Activated gamma-delta T cell treated with Interleukin-2 at 50 U/mL for 16 hours (primary cell): Measurements from ENCODE around the gene CIBAR2.
A peak's percentile ranks its signal among the peaks of the same experiment; 100 is the strongest.
"Not testable (repeated sequence)": the region's sequence is repeated elsewhere in the genome, so short reads cannot be mapped to it uniquely, and the experiment has no call there.

Source experiments
- DNase-seq: peaks from one replicate; pipeline ENCODE4 v3.0.0-alpha.2; 2020

Gene CIBAR2

GRCh38 chr16:85127379-85127723 lies 15.1 kb upstream of the CIBAR2 start:
- no peak for DNase-seq

DNA sequence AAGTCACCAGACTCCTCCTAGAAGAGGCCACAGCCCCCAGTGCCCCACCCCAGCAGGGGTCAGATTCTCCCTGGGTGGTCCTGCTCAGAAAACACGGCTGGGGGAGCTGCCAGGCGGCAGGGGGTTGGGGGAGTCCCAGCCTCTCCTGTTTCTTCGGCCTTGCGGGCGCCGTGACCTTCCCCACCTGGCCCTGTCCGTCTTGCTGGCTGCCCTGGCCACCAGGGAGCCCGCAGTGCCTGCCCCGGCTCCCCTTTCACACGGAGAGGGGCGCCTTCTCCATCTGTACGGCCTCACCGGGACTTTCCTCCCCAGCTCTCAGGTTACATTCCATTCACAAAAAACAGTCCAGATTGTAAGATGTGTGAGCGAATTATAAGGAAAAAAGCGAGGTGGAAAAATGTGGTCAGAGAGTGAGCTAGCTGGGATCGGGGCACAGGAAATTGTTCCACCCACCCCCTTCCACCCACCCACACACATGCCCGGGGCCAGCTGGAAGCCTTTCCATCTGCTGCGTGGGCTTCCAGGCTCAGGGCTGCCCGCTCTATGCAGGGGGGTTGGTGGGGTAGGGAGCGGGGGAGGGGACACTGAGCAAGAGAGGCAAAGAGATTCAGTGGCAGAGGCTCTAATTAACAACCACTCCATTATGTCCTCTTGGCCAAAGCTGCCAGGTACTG lies 14.6 kb upstream of the CIBAR2 start:
- no peak for DNase-seq

GRCh38 chr16:85126394-85126704 lies 14.1 kb upstream of the CIBAR2 start:
- DNase-seq = no peak

DNA sequence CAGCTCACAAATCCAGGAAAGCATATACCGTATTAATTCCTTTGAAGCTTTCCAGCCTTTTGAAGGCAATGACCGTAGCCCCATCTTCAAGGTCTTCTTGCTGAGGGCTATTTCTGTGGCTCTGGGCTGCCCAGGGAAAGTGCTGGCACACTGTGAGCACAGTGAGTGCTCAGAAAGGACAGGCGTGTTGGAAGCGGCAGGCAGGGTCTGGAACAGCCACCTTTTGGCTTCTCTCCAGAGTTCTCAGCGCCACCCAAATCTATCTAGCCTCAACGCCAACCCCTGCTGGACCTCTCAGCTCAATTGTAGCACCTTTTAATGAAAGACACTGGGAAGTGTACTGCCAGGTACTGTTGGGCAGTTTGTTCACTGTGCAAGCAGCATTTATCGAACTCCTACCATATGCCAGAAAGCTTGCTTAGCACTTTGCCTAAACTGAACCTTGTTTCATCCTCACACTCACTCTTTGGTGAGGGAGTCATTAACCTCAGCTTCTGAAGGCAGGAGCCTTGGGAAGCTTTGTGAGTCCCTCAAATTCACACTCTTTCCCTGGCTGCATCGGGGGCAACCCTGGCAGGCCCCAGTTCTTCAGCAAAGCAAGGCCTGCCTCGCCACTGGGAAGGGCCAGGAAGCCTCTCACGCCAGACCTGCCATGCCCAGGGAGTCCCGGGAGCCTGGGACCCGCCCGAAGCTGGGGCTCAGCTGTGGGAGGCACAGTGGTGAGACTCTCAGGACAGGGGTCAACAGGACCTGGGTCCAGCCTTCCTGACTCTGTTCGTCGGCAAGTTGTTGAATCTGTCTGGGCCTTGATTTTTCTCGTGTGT lies 13.5 kb upstream of the CIBAR2 start:
- DNase-seq = no peak

DNA sequence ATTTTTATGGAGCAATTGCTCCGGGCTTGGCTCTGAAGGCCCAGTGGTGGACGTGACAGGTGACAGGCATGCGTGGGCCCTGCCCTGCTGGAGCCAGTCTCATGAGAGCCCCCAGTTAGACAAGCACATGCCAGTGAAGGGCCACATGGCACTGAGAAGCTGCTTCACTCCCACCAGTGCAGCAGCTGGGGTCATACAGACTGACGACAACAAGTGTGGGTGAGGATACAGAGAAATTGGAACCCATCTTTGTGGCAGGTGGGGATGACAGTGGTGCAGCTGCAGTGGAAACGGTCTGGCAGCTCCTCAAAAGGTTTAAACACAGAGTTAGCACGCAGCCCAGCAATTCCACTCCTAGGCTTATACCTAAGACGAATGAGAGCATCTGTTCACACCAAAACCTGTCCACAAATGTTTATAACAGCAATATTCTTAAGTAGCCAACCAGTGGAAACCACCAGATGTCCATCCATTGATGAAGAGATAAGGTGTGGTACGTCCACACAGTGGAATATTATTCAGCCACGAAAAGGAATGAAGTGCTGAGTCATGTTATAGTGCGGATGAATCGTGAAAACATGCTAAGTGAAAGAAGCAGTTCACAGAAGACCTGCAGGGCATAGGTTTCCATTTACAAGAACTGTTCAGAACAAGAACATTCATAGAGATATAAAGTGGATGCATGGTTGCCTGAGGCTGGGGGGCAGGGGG lies 12.5 kb upstream of the CIBAR2 start:
- DNase-seq = no peak

DNA sequence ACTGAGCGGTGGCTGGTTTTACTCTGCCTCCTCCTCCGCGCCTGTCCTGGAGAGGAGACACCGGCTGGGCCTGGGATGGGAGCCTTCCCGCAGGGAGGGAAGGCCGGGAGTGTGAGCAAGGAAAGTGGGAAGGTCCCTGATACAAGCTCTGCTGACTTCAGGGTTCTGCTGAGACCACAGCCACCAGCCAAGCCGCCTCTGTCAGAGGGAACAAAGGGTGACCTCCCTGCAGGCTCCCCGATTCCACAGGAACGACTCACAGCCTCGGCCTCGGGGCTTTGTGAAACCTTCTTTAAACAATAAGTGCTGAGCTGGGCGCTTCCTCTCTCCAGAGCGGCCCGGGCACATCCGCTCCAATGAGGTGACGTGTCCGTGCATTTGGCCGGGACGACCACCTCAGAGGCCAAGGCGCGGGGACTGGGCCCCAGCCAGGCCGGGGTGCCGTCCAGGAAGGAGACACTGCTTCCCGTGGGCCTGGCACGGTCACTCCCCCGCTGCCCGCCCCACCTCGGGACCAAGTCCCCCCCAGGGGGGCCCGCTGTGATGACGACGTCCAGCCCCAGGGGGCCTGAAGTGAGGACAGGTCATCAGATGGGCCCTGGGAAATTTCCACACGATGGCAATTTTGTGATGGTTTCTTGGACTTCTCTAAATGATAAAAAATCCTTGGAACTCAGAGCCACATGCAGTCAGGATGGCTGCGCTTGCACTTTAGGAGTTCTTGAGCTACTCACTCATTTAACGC lies 11.8 kb upstream of the CIBAR2 start:
- DNase-seq = no peak

- DNase-seq = not testable (repeated sequence)
Measured at GRCh38 chr16:85123441-85123840, 11.2 kb upstream of the CIBAR2 start.

- no peak for DNase-seq
Measured at GRCh38 chr16:85120006-85120340, 7.7 kb upstream of the CIBAR2 start.

DNA sequence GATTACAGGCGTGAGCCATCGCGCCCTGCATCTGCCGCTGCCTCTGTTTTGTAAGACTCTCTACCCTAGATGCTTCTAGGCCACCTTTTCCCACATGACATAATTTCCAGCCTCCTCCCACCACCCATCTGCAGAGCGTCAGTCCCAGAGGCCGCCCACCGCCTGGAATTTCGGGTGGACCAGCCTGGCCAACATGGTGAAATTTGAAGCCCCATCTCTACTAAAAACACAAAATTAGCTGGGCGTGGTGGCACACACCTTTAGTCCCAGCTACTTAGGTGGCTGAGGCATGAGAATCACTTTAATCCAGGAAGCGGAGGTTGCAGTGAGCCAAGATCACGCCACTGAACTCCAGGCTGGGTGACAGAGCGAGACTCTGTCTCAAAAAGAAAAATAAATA lies 5.1 kb upstream of the CIBAR2 start:
- DNase-seq = no peak

GRCh38 chr16:85114909-85115567 lies 2.8 kb upstream of the CIBAR2 start:
- peak; percentile 80 for DNase-seq

DNA sequence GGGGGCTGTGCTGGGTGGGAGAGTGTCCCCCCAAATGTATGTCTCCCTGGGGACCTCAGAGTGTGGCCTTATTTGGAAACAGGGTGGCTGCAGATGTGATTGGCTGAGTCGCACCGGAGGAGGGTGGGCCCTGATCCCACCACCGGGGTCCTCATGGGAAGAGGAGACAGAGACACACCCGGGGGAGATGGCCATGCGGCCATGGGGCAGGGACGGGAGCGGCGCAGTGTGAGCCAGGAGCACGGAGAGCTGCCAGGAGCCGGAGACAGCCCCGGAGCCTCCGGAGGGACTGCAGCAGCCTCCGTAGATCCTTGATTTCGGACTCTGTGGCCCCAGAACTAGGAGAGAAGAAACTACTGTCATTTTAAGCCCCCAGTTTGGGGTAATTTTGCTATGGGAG lies 1.6 kb upstream of the CIBAR2 start:
- DNase-seq = no peak

DNA sequence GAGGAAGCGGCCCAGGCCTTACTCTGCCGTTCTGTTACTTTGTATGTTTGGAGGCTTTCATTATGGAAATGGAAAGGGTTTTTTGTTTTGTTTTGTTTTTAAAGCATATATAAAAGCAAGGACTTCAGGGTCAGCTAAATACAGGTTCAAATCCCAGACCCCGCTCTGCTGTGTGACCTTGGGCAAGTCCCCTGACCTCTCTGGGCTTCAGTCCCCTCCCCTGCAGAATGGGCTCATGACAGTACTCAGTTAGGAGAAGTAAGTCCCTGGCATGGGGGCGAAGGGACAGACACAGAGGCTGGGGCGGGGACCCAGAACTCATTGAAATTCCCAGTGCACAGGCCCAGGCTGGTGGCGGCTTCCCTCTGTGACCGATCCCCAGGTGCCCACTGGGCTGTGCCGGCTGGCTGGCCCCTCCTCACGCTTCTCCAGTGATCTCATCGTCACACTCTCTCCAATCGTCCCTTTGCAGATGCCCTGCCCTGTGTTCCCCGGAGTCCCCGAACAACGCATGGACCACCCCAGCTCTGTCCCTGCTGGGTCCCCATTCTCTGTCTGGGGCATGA lies 979 bp upstream of the CIBAR2 start:
- DNase-seq = no peak

DNA sequence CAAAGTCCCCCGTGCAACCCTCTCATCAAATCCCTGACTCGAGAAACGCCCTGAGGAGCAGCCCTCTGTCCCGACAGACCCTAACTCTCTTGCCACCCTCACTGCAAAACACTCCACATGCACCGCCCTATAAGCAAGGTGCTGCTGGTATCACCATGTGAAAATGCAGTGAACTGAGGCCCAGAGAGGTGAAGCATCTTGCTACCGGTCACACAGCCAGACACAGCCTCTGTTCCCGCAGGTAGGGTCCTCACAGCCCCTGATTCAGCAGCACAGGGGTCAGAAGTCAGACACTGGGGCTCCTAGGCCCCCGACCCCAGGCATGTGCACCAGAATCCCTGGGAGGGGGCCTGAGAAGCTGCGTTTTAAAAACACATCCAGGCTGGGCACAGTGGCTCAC lies 1.1 kb downstream of the CIBAR2 start:
- no peak for DNase-seq

- no peak for DNase-seq
Measured at GRCh38 chr16:85110105-85110504, 2.2 kb downstream of the CIBAR2 start.

DNA sequence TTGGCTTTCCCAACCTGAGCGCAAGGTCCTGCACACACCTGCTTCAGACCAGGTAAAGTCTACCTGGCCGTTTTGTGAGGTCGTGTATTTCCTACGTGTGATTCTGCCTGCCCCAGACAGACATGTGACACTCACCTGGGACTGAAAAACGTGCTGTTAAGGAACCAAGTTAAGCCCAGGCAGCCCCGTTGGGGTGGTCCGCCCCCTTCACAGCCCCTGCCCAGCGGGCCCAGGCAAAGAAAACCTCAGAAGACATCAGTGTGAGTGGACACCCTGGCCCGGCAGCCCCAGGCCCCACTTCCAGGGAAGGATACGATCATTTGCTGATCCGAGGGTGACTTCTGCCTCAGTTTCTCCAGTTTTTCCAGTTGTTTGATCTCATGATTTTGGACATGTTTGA lies 4.7 kb downstream of the CIBAR2 start:
- no peak for DNase-seq

GRCh38 chr16:85107083-85107482 lies 5.2 kb downstream of the CIBAR2 start:
- DNase-seq = no peak

DNA sequence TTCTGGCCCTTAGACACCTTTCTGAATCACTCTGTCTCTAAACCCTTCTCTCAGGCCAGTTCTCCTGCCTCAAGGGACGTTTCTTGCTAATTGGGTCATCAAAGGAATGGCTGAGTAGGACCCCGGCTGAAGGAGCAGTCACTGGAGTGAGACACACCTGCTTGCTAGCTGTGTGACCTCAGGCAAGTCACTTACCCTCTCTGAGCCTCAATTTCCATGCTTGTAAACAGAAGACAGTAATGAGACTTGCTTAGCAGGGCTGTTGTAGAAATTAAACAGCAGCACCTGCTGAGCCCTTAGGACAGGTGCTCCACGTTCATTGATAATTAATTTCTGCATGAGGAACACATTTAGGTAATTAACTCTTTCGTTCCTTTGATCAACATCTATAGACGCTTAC lies 6.8 kb downstream of the CIBAR2 start:
- no peak for DNase-seq

DNA sequence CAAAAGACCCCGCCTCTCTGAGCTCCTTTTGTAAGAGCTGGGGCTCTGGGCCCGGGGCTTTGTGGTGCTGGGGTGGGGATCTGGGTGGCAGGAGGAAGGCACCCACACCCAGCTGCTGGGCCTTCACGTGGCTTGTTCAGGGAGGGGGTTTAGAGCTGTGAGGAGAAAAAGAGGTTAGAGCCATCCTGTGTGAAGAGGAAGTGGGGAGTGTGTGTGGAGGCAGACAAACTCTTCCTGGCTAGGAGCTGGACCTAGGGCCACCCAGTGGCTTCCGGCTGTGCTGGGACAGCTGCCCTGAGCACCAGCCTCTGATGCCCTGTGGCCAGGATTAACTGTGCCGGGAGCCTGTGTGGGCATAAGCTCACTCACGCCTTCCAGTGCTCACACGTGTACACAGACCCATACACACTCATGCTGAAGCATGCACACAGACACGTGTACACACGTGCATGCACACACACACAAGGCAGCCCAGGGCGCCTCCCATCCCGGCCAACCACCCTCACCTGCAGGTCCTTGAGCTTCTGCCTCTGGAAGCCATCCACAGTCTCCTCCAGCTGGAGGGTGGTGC lies 7.4 kb downstream of the CIBAR2 start:
- peak; percentile 56 for DNase-seq

- DNase-seq = no peak
Measured at GRCh38 chr16:85104147-85104546, 8.1 kb downstream of the CIBAR2 start.

DNA sequence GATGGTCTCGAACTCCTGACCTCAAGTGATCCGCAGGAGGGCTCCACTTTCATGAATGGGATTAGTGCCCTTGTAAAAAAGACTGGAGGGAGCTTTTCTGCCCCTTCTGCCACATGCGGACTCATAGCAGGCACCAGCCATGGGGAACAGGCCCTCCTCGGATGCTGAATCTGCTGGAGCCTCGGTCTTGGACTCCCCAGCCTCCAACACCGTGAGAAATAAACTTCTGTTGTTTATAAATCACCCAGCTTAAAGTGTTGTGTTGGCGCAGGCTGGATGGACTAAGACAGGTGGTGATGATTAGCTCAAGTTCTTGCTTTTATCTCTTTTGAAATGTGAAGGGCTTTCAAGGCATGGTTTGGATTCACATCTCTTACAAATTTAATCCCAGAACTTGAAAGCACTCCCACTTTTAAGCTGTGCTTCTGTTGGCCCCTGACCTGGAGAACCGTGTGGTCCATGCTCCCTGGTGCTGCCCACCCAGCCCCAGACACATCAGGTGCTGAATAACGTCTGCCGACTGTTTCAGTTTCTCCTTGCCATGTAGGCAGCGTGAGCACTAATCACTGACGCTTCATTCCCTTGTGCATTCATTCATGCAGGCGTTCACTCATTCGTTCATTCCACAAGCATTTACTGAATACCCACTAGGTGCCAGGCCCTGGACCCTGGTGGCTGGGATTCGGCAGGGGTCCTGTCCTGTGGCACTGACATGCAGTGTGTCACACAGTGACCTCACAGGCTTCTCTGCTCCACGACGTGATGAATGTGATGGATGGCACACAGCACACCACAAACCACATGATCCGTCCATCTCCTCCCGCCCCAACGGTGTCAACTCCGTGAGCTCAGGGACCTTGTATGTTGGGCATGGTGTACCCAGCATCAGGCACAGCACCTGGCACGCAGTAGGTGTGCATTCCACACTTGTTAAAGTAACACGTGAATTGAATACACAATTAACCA lies 8.9 kb downstream of the CIBAR2 start:
- no peak for DNase-seq

GRCh38 chr16:85101956-85102630 lies 10.2 kb downstream of the CIBAR2 start:
- no peak for DNase-seq
